ENCODE data around the gene SOX15.
A peak's percentile ranks its signal among the peaks of the same experiment; 100 is the strongest.

Gene SOX15

GRCh38 chr17:7576432-7576937 lies 13.4 kb downstream of the SOX15 start:
- DNase-seq: no peak

GRCh38 chr17:7575959-7576358 lies 13.9 kb downstream of the SOX15 start:
- no peak for DNase-seq

GRCh38 chr17:7575481-7575883 lies 14.4 kb downstream of the SOX15 start:
- no peak for DNase-seq

GRCh38 chr17:7574176-7574953 lies 15.5 kb downstream of the SOX15 start:
- DNase-seq: no peak

GRCh38 chr17:7573324-7574080 lies 16.4 kb downstream of the SOX15 start:
- DNase-seq: peak; percentile 90 to 91

- peak; percentile 99 to 100 for DNase-seq
These were observed 17.1 kb downstream of the SOX15 start for GRCh38 chr17:7572588-7573323.

GRCh38 chr17:7572338-7572587 lies 17.6 kb downstream of the SOX15 start:
- DNase-seq: no peak

- DNase-seq: no peak
These were observed 19.5 kb downstream of the SOX15 start for GRCh38 chr17:7570351-7570750.

- no peak for DNase-seq
These were observed 20.3 kb downstream of the SOX15 start for GRCh38 chr17:7569571-7569970.

- DNase-seq: no peak
These were observed 26.6 kb downstream of the SOX15 start for GRCh38 chr17:7563115-7563869.

- no peak for DNase-seq
These were observed 27.7 kb downstream of the SOX15 start for GRCh38 chr17:7562208-7562605.

- peak; percentile 82 to 86 for DNase-seq
These were observed 28.2 kb downstream of the SOX15 start, which contains the start of gene SENP3 for GRCh38 chr17:7561589-7562207. TSS of gene SENP3 (plus strand) at chr17:7561919. CDS start at chr17:7563077, 1,158 bp downstream.

GRCh38 chr17:7561028-7561575 lies 28.8 kb downstream of the SOX15 start:
- DNase-seq: peak; percentile 80 to 83

GRCh38 chr17:7560172-7561027 lies 29.5 kb downstream of the SOX15 start:
- peak; percentile 55 to 60 for DNase-seq

- no peak for DNase-seq
These were observed 30.3 kb downstream of the SOX15 start for GRCh38 chr17:7559320-7560171.

- no peak for DNase-seq
These were observed 31.2 kb downstream of the SOX15 start, which contains the start of gene TNFSF13 for GRCh38 chr17:7558544-7559319. TSS of gene TNFSF13 (plus strand) at chr17:7558750. CDS start at chr17:7559040, 290 bp downstream.

- DNase-seq: no peak
These were observed 31.9 kb downstream of the SOX15 start for GRCh38 chr17:7557775-7558543.

- DNase-seq: no peak
These were observed 32.6 kb downstream of the SOX15 start for GRCh38 chr17:7557147-7557764.

Data from activated CD4-positive, alpha-beta T cell treated with anti-CD3 and anti-CD28 coated beads, Interleukin-2, amount 50 U/mL, for 4 hours (primary cell).